Transverse colon (tissue), 3 donors: ENCODE measurements around the gene TBCD.

Experiments used
- POLR2A ChIP-seq: fragments of 450-650 bp; IDR thresholded peaks from one replicate; pipeline ENCODE4 v1.6.1; 2016; ENCODE audit warnings: antibody characterized with exemption, mild to moderate bottlenecking, moderate library complexity
- TF ChIP-seq, protein P1 (sequence below), 5 experiments: fragments of 200-600 bp in 3 of 5; fragments of 450-650 bp in 2 of 5; sonication (generic) in 3 of 5; IDR thresholded peaks; 1 replicate in 2 of 5; 2 replicates in 3 of 5; pipeline ENCODE4 v1.5.1; 2016 to 2017; ENCODE audit warnings: antibody characterized with exemption in 5 of 5, inconsistent platforms in 3 of 5, mild to moderate bottlenecking in 2 of 5, moderate library complexity in 1 of 5

- TF ChIP-seq, protein P1, sequence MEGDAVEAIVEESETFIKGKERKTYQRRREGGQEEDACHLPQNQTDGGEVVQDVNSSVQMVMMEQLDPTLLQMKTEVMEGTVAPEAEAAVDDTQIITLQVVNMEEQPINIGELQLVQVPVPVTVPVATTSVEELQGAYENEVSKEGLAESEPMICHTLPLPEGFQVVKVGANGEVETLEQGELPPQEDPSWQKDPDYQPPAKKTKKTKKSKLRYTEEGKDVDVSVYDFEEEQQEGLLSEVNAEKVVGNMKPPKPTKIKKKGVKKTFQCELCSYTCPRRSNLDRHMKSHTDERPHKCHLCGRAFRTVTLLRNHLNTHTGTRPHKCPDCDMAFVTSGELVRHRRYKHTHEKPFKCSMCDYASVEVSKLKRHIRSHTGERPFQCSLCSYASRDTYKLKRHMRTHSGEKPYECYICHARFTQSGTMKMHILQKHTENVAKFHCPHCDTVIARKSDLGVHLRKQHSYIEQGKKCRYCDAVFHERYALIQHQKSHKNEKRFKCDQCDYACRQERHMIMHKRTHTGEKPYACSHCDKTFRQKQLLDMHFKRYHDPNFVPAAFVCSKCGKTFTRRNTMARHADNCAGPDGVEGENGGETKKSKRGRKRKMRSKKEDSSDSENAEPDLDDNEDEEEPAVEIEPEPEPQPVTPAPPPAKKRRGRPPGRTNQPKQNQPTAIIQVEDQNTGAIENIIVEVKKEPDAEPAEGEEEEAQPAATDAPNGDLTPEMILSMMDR (IDR thresholded peaks at IDR 0.05): no peak
- TF ChIP-seq POLR2A: no peak
These were observed 151.4 kb downstream of the TBCD start for GRCh38 chr17:82902972-82903874.
